Suprapubic skin (tissue), 4 donors: ENCODE results near the gene INHBE.

Source experiments
- POLR2A ChIP-seq, 2 donors: fragments of 450-650 bp; IDR thresholded peaks; one replicate each; pipeline ENCODE4 v1.6.1; 2017; ENCODE audit warnings: antibody characterized with exemption in 2 of 2, mild to moderate bottlenecking in 2 of 2, moderate library complexity in 2 of 2
- POLR2AphosphoS5 ChIP-seq, 3 donors: sonication (generic); formaldehyde crosslinking; IDR thresholded peaks; one replicate each; pipeline ENCODE4 v1.6.1; 2017; ENCODE audit warnings: antibody characterized with exemption in 3 of 3
- TF ChIP-seq, protein P1 (sequence below), 2 donors: fragments of 200-600 bp in 1 of 2; fragments of 450-650 bp in 1 of 2; sonication (generic) in 1 of 2; IDR thresholded peaks; one replicate each; pipeline ENCODE4 v1.5.1; 2016 to 2019; ENCODE audit warnings: antibody characterized with exemption in 2 of 2, mild to moderate bottlenecking in 1 of 2, moderate library complexity in 1 of 2

DNA sequence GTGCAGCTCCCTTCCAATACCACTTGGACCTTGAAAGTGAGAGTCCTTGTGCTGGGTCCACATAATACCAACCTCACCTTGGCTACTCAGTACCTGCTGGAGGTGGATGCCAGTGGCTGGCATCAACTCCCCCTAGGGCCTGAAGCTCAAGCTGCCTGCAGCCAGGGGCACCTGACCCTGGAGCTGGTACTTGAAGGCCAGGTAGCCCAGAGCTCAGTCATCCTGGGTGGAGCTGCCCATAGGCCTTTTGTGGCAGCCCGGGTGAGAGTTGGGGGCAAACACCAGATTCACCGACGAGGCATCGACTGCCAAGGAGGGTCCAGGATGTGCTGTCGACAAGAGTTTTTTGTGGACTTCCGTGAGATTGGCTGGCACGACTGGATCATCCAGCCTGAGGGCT is 5.7 kb upstream of the INHBE start:
- TF ChIP-seq POLR2A (IDR thresholded peaks at IDR 0.05) (no peak), POLR2AphosphoS5 (IDR thresholded peaks at IDR 0.05) (no peak)
- TF ChIP-seq, protein P1, sequence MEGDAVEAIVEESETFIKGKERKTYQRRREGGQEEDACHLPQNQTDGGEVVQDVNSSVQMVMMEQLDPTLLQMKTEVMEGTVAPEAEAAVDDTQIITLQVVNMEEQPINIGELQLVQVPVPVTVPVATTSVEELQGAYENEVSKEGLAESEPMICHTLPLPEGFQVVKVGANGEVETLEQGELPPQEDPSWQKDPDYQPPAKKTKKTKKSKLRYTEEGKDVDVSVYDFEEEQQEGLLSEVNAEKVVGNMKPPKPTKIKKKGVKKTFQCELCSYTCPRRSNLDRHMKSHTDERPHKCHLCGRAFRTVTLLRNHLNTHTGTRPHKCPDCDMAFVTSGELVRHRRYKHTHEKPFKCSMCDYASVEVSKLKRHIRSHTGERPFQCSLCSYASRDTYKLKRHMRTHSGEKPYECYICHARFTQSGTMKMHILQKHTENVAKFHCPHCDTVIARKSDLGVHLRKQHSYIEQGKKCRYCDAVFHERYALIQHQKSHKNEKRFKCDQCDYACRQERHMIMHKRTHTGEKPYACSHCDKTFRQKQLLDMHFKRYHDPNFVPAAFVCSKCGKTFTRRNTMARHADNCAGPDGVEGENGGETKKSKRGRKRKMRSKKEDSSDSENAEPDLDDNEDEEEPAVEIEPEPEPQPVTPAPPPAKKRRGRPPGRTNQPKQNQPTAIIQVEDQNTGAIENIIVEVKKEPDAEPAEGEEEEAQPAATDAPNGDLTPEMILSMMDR (IDR thresholded peaks at IDR 0.05) = no peak
